NCI-H748 treated with DMSO at 0.1 percent for 48 hours (cell line): Measurements from ENCODE around the gene WT1.
A peak's percentile ranks its signal among the peaks of the same experiment; 100 is the strongest.
"Not testable (repeated sequence)": the region's sequence is repeated elsewhere in the genome, so short reads cannot be mapped to it uniquely, and the experiment has no call there.

Experiments
- DNase-seq: peaks from one replicate; lab custom pipeline; 2025; lab: John Stamatoyannopoulos, UW

WT1 gene

GRCh38 chr11:32387411-32387810 is 47.9 kb downstream of the WT1 start:
- no peak for DNase-seq

GRCh38 chr11:32386770-32387377 is 48.5 kb downstream of the WT1 start:
- DNase-seq: no peak

GRCh38 chr11:32385998-32386397 is 49.3 kb downstream of the WT1 start:
- no peak for DNase-seq

- no peak for DNase-seq
These were observed 52.8 kb downstream of the WT1 start for GRCh38 chr11:32382339-32383049.

- DNase-seq: no peak
These were observed 54.2 kb downstream of the WT1 start for GRCh38 chr11:32381179-32381578.

GRCh38 chr11:32379719-32380118 is 55.6 kb downstream of the WT1 start:
- no peak for DNase-seq

GRCh38 chr11:32375826-32376225 is 59.5 kb downstream of the WT1 start:
- no peak for DNase-seq

GRCh38 chr11:32374261-32374711 is 61.1 kb downstream of the WT1 start:
- DNase-seq: peak; percentile 45

- DNase-seq: not testable (repeated sequence)
These were observed 65.4 kb downstream of the WT1 start for GRCh38 chr11:32369987-32370386.

GRCh38 chr11:32366666-32367065 is 68.7 kb downstream of the WT1 start:
- no peak for DNase-seq

GRCh38 chr11:32365192-32365591 is 70.1 kb downstream of the WT1 start:
- no peak for DNase-seq

- DNase-seq: no peak
These were observed 76.6 kb downstream of the WT1 start for GRCh38 chr11:32358729-32359128.

- no peak for DNase-seq
These were observed 81.5 kb downstream of the WT1 start for GRCh38 chr11:32353884-32354283.

- no peak for DNase-seq
These were observed 86.8 kb downstream of the WT1 start for GRCh38 chr11:32348502-32348901.

- DNase-seq: no peak
These were observed 90.4 kb downstream of the WT1 start for GRCh38 chr11:32344946-32345345.

GRCh38 chr11:32343325-32344008 is 91.9 kb downstream of the WT1 start:
- DNase-seq: no peak

GRCh38 chr11:32341620-32342613 is 93.4 kb downstream of the WT1 start:
- no peak for DNase-seq

- no peak for DNase-seq
These were observed 95.2 kb downstream of the WT1 start for GRCh38 chr11:32340181-32340580.
